ENCODE results near the gene DEPDC5. TPM values are rescaled to one million over a fixed set of nuclear protein-coding genes. Genes with fewer than 3 reads are reported as not detected.
"Not testable (repeated sequence)": the region's sequence is repeated elsewhere in the genome, so short reads cannot be mapped to it uniquely, and the experiment has no call there.

The DEPDC5 gene
- total RNA-seq (2014; rRNA removed) (7.9 and 8.3 TPM in 2 replicates), Bru-seq, nascent RNA (percentile 58 among the genes with signal in this experiment), BruChase-seq, experiment 1, labeled RNA remaining after a 6-hour chase (percentile 74 among the genes with signal in this experiment), BruChase-seq, experiment 2, labeled RNA remaining after a 2-hour chase (percentile 66 among the genes with signal in this experiment)
- long read RNA-seq, partial matches to known transcripts, result 7 of 10 reads
- long read RNA-seq, other reads (novel, unspliced or antisense), result 3 of 10 reads

DNA sequence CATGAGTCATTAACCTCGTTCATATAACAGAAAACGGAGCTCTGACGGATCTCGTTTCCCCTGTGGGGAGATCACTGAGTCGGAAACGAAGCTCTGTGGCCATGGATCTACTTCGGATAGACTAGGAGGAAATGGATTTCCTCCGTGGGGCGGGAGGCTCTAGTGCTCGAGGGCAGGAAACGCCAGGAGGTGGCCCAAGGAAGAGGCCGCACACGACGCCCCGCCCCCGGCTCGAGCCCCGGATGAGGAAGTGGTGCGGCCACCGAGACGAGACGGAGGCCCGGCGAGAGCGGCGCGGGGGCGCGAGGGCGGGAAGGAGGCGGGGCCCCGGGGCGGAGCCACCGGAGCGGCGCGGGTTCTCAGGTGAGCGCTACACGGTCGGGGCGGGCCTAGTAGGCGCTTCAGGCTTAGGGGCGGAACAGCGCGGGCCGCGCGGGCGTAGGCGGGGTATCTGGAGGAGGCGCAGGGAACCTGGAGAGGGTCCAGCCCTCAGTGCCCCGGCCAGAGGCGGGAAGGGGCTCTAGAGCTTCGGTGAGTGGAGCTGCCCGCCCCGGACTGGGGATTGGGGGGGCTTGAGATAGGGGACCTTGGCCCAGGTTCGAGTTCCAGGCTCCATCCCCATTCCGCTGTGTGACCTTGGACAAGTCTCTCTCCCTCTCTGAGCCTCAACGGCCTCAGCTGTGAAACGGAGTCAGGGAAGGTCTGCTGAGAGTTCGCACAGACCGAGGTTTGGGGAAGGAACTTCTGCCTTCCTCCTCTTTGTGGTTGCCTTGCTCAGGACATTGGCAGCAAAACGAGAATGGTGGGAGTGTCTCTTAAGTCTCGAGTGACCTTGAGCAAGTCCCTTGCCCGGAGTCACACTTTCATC lies at the start of gene DEPDC5:
TSS of gene DEPDC5 (plus strand) at position 386 of the 868 bp plus-strand sequence. CDS start 903 bp downstream, outside the sequence.
- peak within 1 kb of the TSS; percentile 86 for H2AFZ ChIP-seq (ENCODE audit: low read length)
- TF ChIP-seq, protein P1, sequence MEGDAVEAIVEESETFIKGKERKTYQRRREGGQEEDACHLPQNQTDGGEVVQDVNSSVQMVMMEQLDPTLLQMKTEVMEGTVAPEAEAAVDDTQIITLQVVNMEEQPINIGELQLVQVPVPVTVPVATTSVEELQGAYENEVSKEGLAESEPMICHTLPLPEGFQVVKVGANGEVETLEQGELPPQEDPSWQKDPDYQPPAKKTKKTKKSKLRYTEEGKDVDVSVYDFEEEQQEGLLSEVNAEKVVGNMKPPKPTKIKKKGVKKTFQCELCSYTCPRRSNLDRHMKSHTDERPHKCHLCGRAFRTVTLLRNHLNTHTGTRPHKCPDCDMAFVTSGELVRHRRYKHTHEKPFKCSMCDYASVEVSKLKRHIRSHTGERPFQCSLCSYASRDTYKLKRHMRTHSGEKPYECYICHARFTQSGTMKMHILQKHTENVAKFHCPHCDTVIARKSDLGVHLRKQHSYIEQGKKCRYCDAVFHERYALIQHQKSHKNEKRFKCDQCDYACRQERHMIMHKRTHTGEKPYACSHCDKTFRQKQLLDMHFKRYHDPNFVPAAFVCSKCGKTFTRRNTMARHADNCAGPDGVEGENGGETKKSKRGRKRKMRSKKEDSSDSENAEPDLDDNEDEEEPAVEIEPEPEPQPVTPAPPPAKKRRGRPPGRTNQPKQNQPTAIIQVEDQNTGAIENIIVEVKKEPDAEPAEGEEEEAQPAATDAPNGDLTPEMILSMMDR (conservative IDR thresholded peaks at IDR 0.05; ENCODE audit: low read depth, low read length), result no peak
- TF ChIP-seq EZH2phosphoT487 (IDR thresholded peaks at IDR 0.05; ENCODE audit: borderline replicate concordance, low read length) (no peak), EZH2 (IDR thresholded peaks at IDR 0.05; ENCODE audit: low read length, unreplicated experiment) (no peak)
- peak within 1 kb of the TSS; percentile 84 for H3K27ac ChIP-seq (ENCODE audit: low read length)
- H3K9me2 ChIP-seq (replicated peaks; ENCODE audit: low read length), result no peaks in the 10 kb centered on the region
- H3K9ac ChIP-seq (ENCODE audit: low read length), result peak within 1 kb of the TSS; percentile 88
- TSS peak; percentile 51 for BruUV-seq (replicated peaks)
- peak within 1 kb of the TSS; percentile 97 for H3K4me3 ChIP-seq (ENCODE audit: low read length)
- H3K4me2 ChIP-seq (ENCODE audit: low read length), result peak within 1 kb of the TSS; percentile 91
- H3K36me3 ChIP-seq (ENCODE audit: low read depth, low read length), result no peaks in the 10 kb centered on the region
- CTCF ChIA-PET, result no interaction called here
- peak; percentile 91 for DNase-seq
- intact Hi-C loops (cut with micrococcal nuclease), result loop anchor here (5.0 kb wide), 2 partner anchors 92 to 193 kb away; partner anchors contain the start of gene PISD
- H3K9me3 ChIP-seq (ENCODE audit: low read length), result no peaks in the 10 kb centered on the region
- H3K79me2 ChIP-seq (ENCODE audit: low read length), result peaks cover 31% of the 10 kb centered on the region
- no peaks in the 10 kb centered on the region for H3K27me3 ChIP-seq (ENCODE audit: low read length)
- POLR2A ChIA-PET (ENCODE audit: unreplicated experiment), result interaction anchor here (1.1 kb wide), 1 partner anchor 92 kb away, joined by 5 read pairs; the partner anchor contains the start of gene PISD
- peaks cover 20% of the 10 kb centered on the region for H3K4me1 ChIP-seq (ENCODE audit: insufficient read depth, low read length)
- no peaks in the 10 kb centered on the region for H4K20me1 ChIP-seq (ENCODE audit: low read length)
- H3F3A ChIP-seq (ENCODE audit: low read length, unreplicated experiment), result no peaks in the 10 kb centered on the region
- peak; percentile 79 for ATAC-seq

DNA sequence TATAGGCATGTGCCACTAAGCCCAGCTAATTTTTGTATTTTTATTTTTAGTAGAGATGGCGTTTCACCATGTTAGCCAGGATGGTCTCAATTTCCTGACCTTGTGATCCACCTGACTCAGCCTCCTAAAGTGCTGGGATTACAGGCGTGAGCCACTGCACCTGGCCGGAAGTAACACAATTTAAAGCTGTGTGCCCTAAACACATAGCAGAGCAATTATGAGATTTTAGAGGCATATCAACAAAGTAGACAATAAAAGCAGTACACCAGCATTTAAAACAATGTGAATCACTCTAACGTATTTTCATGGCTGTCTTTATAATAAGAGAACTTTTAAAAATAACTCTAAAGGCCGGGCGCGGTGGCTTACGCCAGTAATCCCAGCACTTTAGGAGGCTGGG lies 46.3 kb upstream of the DEPDC5 start:
- no peak overlapping the region for H3K9ac ChIP-seq (ENCODE audit: low read length)
- TF ChIP-seq EZH2phosphoT487 (IDR thresholded peaks at IDR 0.05; ENCODE audit: borderline replicate concordance, low read length), result no peak
- TF ChIP-seq, protein P1 (conservative IDR thresholded peaks at IDR 0.05; ENCODE audit: low read depth, low read length), result no peak
- no peak for TF ChIP-seq EZH2 (IDR thresholded peaks at IDR 0.05; ENCODE audit: low read length, unreplicated experiment)
- CTCF ChIA-PET, result no interaction called here

DNA sequence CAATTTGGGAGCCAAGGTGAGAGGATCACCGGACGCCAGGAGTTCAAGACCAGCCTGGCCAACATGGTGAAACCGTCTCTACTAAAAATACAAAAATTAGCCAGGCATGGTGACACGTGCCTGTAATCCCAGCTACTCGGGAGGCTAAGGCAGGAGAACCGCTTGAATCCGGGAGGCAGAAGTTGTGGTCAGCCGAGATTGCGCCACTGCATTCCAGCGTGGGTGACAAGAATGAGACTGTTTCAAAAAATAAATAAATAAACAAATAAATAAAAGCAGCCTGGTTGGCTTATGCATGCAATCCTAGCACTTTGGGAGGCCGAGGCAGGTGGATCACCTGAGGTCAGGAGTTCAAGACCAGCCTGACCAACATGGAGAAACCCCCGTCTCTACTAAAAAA lies 42.6 kb upstream of the DEPDC5 start:
- H4K20me1 ChIP-seq (ENCODE audit: low read length); CTCF ChIA-PET; H3K9me2 ChIP-seq (replicated peaks; ENCODE audit: low read length); H3K4me2 ChIP-seq (ENCODE audit: low read length); H3K79me2 ChIP-seq (ENCODE audit: low read length); intact Hi-C loops (cut with micrococcal nuclease); H3K27ac ChIP-seq (ENCODE audit: low read length); DNase-seq; H3K9me3 ChIP-seq (ENCODE audit: low read length); H3K27me3 ChIP-seq (ENCODE audit: low read length); H3K9ac ChIP-seq (ENCODE audit: low read length); H3K4me1 ChIP-seq (ENCODE audit: insufficient read depth, low read length); H3K4me3 ChIP-seq (ENCODE audit: low read length); POLR2A ChIA-PET (ENCODE audit: unreplicated experiment); BruUV-seq (replicated peaks); H3F3A ChIP-seq (ENCODE audit: low read length, unreplicated experiment); H2AFZ ChIP-seq (ENCODE audit: low read length); ATAC-seq: not testable (repeated sequence)
- H3K36me3 ChIP-seq (ENCODE audit: low read depth, low read length), result peaks cover 24% of the 10 kb centered on the region

More for the DNA sequence above, 46.3 kb upstream of the DEPDC5 start:
- no peak overlapping the region for H2AFZ ChIP-seq (ENCODE audit: low read length)
- H3K4me1 ChIP-seq (ENCODE audit: insufficient read depth, low read length), result no peaks in the 10 kb centered on the region
- BruUV-seq (replicated peaks), result no TSS peak
- H3K79me2 ChIP-seq (ENCODE audit: low read length), result no peaks in the 10 kb centered on the region
- intact Hi-C loops (cut with micrococcal nuclease), result no loop called here
- no peaks in the 10 kb centered on the region; the same call in 1 of the 2 replicates for H3K36me3 ChIP-seq (ENCODE audit: low read depth, low read length)
- H3K9me3 ChIP-seq (ENCODE audit: low read length), result no peaks in the 10 kb centered on the region
- H3K27me3 ChIP-seq (ENCODE audit: low read length), result no peaks in the 10 kb centered on the region
- H3F3A ChIP-seq (ENCODE audit: low read length, unreplicated experiment), result no peaks in the 10 kb centered on the region
- H3K4me3 ChIP-seq (ENCODE audit: low read length), result no peak overlapping the region
- H3K4me2 ChIP-seq (ENCODE audit: low read length), result no peak overlapping the region
- no peaks in the 10 kb centered on the region for H4K20me1 ChIP-seq (ENCODE audit: low read length)
- no peaks in the 10 kb centered on the region for H3K9me2 ChIP-seq (replicated peaks; ENCODE audit: low read length)
- H3K27ac ChIP-seq (ENCODE audit: low read length), result no peak overlapping the region
- no peak for DNase-seq
- POLR2A ChIA-PET (ENCODE audit: unreplicated experiment), result interaction anchor here (0.6 kb wide), 1 partner anchor 18 kb away, joined by 6 read pairs; no protein-coding TSS in a partner anchor
- ATAC-seq, result no peak
